ENCODE measurements around the gene MSANTD7.

The MSANTD7 gene

DNA sequence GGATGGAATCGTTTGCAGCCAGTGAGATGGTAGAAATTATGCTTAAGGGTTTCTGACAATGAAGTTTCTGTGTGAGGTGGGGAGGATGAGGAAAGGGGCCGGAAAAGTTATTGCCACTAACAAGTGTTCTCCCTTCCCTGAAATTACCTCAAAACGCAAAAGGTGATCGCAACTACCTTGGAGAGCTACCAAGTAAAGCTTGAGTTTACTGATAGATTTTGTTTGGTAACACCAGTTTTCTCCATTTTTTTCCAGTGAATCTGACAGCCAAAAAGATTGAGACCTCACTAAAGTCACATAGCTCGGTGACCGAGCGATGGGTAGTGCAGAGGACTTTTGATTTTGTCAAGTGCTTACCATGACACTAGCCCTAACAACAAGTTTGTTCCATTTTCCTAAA lies 42.1 kb downstream of the MSANTD7 start:
- DNase-seq (ENCODE audit: low read depth) = no peak

DNA sequence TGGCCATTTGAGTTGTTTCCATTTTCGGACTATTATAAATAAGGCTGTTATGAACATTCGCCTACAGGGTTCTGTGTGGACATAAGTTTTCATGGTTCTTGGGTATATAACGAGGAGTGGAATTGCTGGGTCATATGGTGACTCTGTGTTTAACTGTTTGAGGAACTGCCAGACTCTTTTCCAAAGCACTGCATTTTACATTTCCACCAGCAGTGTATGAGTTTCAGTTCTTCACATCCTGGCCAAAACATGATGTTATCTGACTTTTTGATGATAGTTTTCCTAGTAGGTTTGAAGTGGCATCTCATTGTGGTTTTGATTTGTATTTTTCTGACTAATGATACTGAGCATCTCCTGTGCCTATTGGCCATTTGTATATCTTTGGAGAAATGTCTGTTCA lies 46.0 kb downstream of the MSANTD7 start:
- no peak for DNase-seq (ENCODE audit: low read depth)

Data from activated T-cell treated with anti-CD3 and anti-CD28 coated beads for 48 hours (primary cell).